AG04450 (cell line): ENCODE data around the gene RABIF. TPM values are rescaled to one million over a fixed set of nuclear protein-coding genes. Genes with fewer than 3 reads are reported as not detected.

ENCODE experiments used
- CTCF ChIA-PET: fragments of 300-600, 350-600 bp; formaldehyde crosslinking; extraction: SDS; loops from one replicate; lab custom pipeline; 2022; ENCODE audit warnings: antibody characterized with exemption, inconsistent platforms; lab: Charles Lee
- POLR2A ChIA-PET: fragments of 350-600 bp; formaldehyde crosslinking; extraction: SDS; loops from one replicate; lab custom pipeline; 2021; ENCODE audit warnings: antibody characterized with exemption, inconsistent platforms; lab: Yijun Ruan, JAX
- DNase-seq: peaks from one replicate; pipeline ENCODE4 v3.0.0-alpha.2; 2011; ENCODE audit warnings: low read depth, low spot score
- H3K27ac ChIP-seq: one replicate; pipeline ENCODE4 v1.5.1; 2012; ENCODE audit warnings: low read depth, low read length, control low read depth
- H3K27me3 ChIP-seq: one replicate; pipeline ENCODE4 v1.6.0; 2012; ENCODE audit warnings: low read length; ENCODE audit not compliant: control insufficient read depth, insufficient read depth
- H3K4me3 ChIP-seq: 2 replicates; pipeline ENCODE4 v1.5.1; 2011; ENCODE audit warnings: mild to moderate bottlenecking, low read depth, low read length, control low read depth
- H3K9me3 ChIP-seq: 2 replicates; pipeline ENCODE4 v1.5.1; 2012; ENCODE audit warnings: low read length; ENCODE audit not compliant: control insufficient read depth, insufficient read depth
- CTCF ChIP-seq: IDR thresholded peaks from 2 replicates; pipeline ENCODE4 v1.5.1; 2011; ENCODE audit warnings: low read depth, low read length, control low read depth, inconsistent platforms
- polyA plus RNA-seq: library from polyadenylated mRNA; depleted of rRNA; stranded (reverse); fragments of >200 nt; gene quantifications from 2 replicates; pipeline ENCODE4 v1.2.3, GENCODE V29; 2011

RABIF gene
- polyA plus RNA-seq, 1 experiment, result 12.6 TPM

- CTCF ChIA-PET, result no interaction called here
- H3K4me3 ChIP-seq, result no peak overlapping the region
- TF ChIP-seq CTCF, result no peak
- no peak overlapping the region for H3K27ac ChIP-seq
- POLR2A ChIA-PET, result no interaction called here
- DNase-seq, result no peak
- no peaks in the 10 kb centered on the region for H3K27me3 ChIP-seq
- no peaks in the 10 kb centered on the region for H3K9me3 ChIP-seq
These were observed 31.8 kb downstream of the RABIF start for GRCh38 chr1:202857136-202857610.

- DNase-seq, result no peak
- CTCF ChIA-PET, result no interaction called here
- POLR2A ChIA-PET, result no interaction called here
- H3K4me3 ChIP-seq, result no peak overlapping the region
- no peak overlapping the region for H3K27ac ChIP-seq
- TF ChIP-seq CTCF, result no peak
- no peaks in the 10 kb centered on the region for H3K9me3 ChIP-seq
- H3K27me3 ChIP-seq, result no peaks in the 10 kb centered on the region
These were observed 32.9 kb downstream of the RABIF start for GRCh38 chr1:202856014-202856413.

GRCh38 chr1:202854787-202855186 is 34.2 kb downstream of the RABIF start:
- Histone ChIP-seq H3K27me3 (no peaks in the 10 kb centered on the region), H3K27ac (no peak overlapping the region), H3K4me3 (no peak overlapping the region), H3K9me3 (no peaks in the 10 kb centered on the region)
- DNase-seq, result no peak
- CTCF ChIA-PET, result no interaction called here
- POLR2A ChIA-PET, result no interaction called here
- no peak for TF ChIP-seq CTCF

DNA sequence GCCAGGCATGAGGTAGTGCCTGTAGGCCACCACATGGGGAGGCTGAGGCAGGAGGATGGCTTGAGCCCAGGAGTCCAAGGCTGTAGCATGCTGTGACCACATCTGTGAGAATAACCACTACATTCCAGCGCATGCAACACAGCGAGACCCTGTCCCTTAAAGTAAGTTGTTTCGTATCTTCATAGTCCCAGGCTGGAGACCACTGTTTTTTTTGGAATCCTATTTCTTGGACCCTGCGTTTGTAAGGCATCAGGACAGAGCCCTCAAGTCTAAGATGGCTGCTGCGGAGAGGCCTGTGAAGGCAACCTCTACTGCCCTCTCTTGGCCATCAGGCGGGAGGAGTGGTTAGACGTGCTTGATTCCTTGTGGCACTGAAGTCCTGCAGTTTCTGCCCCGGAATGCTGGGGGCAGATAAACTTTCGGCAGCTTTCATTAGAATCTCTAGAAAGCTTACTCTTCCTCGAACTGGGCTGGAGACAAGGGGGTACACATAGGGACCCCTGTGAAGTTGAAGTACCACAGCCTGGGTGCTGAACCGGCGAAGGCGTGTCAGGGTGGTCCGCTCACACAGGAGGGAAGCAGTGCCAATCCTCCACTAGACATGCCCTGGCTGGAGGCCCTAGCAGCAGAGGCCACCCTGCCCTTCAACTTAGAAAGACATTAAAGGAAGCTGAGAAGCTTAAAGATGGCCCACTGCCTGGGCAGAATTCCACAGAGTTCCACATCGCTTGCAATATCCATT is 36.6 kb downstream of the RABIF start:
- Histone ChIP-seq H3K27ac (no peak overlapping the region), H3K9me3 (no peaks in the 10 kb centered on the region), H3K4me3 (no peak overlapping the region), H3K27me3 (no peaks in the 10 kb centered on the region)
- TF ChIP-seq CTCF, result peak; percentile 62
- CTCF ChIA-PET, result interaction anchor here (0.6 to 1.2 kb wide), 6 partner anchors 10 to 1023 kb away, joined by 3 to 5 read pairs (median 3); partner anchors contain the start of gene IPO9
- peak; percentile 18 for DNase-seq
- POLR2A ChIA-PET, result no interaction called here

DNA sequence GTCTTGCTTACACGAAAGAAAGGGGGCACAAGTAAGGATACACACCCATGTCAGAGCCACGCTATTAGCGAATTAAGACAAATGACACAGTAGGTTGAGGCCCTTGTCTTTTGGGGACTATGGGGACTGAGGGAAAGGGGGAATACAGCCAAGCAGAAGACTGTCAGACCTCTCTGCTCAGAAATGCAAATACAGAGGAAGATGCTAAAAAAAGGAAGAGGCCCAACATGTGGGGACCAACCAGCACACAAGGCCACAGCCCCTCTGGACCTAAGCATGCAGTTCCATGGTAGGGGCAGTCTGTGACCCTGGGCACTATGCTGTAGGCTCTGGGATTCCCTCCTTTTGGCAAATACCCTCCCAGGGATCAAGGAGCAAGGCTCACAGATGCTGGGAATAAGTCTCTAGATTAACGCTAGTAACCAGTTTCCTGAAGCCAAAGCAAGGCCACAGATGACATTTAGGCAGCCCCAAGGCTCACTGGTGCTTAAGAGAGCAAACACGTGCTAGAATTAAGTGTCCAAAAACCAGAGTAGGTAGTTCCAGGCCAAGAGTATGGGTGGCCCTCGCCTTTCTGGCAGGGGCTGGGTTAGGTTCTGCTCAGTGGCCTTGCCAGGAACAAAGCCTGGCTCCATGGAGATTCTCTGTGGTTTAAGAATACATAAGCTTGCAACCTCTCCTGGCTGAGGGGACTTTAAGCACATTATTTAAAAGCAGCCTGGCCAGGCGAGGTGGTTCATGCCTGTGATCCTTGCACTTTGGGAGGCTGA is 38.2 kb downstream of the RABIF start:
- no peak overlapping the region for H3K27ac ChIP-seq
- POLR2A ChIA-PET, result no interaction called here

More for the DNA sequence above, 38.2 kb downstream of the RABIF start:
- peaks cover 2% of the 10 kb centered on the region for H3K27me3 ChIP-seq
- H3K9me3 ChIP-seq, result no peaks in the 10 kb centered on the region
- TF ChIP-seq CTCF, result no peak
- CTCF ChIA-PET, result interaction anchor here (0.6 kb wide), 1 partner anchor 11 kb away, joined by 4 read pairs; no protein-coding TSS in a partner anchor
- no peak overlapping the region for H3K4me3 ChIP-seq
- DNase-seq, result no peak
